OCI-LY1 (cell line): ENCODE results near the gene HSF5.

Source experiments
- CTCF ChIP-seq: fragments of 200-600 bp; sonication (generic), shearing (Covaris generic); IDR thresholded peaks from 2 replicates; pipeline ENCODE4 v1.5.1; 2017; ENCODE audit warnings: mild to moderate bottlenecking, antibody characterized with exemption, low read length, moderate library complexity, mixed read lengths
- EZH2 ChIP-seq: fragments of 200-600 bp; sonication (generic), shearing (Covaris generic); IDR thresholded peaks from 2 replicates; pipeline ENCODE4 v1.8.0; 2017; ENCODE audit warnings: borderline replicate concordance, mixed run types, mild to moderate bottlenecking, antibody characterized with exemption, low read length, moderate library complexity, mixed read lengths

DNA sequence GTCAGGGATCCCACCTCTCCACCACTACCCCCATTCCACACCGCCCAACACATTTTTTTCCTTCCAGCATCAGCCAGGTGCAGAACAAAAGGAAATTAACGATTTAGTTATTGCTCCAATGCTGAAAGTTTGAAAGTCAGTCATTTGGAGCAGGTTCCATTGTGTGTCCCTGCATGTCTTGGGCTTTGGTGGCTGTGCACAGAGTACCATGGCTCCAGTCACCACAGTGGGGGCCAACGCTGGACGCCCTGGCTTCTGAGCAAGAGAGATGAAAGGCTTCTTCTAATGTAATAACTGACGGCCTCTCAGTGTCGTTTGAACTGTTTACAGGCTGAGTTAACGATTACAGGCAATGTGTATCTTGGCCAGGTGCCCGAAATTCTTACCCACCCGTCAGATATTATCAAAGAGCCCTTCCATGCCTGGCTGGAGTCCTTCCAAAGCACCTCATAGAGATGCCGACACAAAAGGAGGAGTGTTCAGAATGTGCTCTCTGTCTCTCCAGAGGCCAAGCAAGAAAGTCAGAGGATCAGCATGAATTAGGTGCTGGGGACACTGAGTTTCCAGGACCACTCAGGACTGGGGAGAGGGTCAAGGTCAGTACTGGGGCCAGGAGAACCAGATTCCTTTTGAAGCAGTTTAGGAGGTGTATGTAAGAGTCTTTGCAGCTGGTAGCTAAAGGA, 96.8 kb downstream of the HSF5 start:
- TF ChIP-seq CTCF (no peak), EZH2 (no peak)
